GM19455 (cell line): ENCODE results near the gene MDH1B.

Experiments used
- ATAC-seq: cut with Tn5 transposase; IDR thresholded peaks from one replicate; pipeline ENCODE4 v1.9.1; 2021; ENCODE audit not compliant: unreplicated experiment

MDH1B gene

DNA sequence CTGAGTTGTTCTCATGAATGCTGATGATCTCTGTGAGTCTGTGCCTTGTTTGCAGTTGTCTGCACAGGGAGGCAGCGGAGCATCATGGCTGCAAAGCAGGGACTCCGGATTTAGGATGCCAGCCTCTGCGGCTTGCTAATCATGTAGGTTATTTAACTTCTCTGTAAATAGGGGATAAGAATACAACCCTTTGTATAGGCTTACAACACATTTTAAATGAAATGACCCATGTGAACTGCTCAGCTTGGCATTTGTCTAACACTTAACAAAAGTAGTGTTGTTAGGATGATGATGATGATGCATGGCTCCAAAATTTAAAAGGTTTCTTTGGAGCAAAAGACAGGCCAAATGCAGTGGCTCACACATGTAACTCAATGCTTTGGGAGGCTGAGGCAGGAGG lies 66.3 kb downstream of the MDH1B start:
- no peak for ATAC-seq

DNA sequence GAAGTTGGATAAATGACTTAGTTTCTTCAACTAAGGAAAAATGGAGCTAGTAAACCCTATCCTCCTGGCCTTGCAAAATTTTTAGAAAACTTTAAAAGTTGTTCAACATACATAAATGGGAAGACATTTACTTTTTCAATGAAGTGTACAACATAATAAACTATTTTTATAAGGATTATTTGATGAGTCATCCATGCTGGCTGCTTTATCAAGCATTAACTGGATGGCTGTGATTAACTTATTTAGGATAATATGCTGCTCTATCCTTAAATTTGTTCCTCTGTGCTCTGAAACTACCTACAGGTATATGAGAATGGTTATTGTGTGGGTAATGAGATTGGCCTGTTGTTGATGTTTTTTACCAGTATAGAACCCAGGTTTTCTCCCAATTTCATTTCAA lies 68.2 kb downstream of the MDH1B start:
- ATAC-seq = no peak

- ATAC-seq = peak; percentile 84
Measured at GRCh38 chr2:206693399-206694137, 71.6 kb downstream of the MDH1B start.

DNA sequence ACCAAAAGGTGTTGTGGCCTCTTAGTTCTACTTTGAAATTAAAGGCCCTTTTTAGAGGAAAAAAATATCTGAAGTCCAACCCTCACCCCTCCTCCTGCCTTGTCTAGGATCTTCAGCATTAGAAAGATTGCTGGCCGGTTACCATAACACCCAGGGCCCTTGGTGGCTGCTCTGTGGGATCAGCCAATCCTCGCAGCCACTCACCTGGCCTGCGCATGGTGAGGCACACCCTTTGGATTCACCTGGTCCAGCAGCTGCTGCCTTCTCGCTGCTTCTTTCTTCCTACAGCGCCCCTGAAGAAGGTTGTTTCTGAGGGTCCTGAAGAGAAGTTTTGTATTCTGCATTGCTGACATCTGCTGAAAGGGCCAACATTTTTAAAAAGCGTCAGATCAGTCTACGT lies 72.2 kb downstream of the MDH1B start:
- no peak for ATAC-seq

DNA sequence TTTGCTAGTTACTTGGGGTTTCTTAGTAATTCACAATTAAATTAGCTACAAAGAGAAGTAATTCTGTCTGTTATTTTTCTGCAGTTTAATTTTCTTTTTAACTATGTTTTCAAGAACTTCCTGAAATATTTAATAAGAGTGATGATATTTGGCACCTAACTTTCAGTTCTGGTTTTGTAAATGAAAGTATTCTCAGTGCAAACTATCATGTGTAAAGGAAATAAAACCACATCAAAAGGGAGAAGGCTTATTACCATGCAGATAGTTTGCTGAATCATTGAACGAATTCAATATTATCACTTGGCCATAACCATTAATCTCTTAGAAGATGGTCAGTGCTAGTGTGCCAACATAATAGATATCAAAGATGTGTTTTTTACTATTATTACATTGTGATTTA lies 76.1 kb downstream of the MDH1B start:
- no peak for ATAC-seq

- no peak for ATAC-seq
Measured at GRCh38 chr2:206688453-206688852, 76.7 kb downstream of the MDH1B start.
